K562 (cell line): ENCODE measurements around the gene GPRIN1. TPM values are rescaled to one million over a fixed set of nuclear protein-coding genes. Genes with fewer than 3 reads are reported as not detected.

Experiments used
- ATAC-seq: fragments of 200-7000 bp; cut with Tn5 transposase; 3 replicates; pipeline ENCODE4 v1.9.1; 2020; ENCODE audit warnings: moderate library complexity
- BruUV-seq: library from RNA; stranded (reverse); fragments of 400-500 nt; replicated peaks from 2 replicates; lab custom pipeline; 2021; lab: Mats Ljungman, UMichigan
- CTCF ChIA-PET: fragments of 300-600 bp; formaldehyde crosslinking; extraction: SDS; loops from one replicate; lab custom pipeline; 2021; ENCODE audit warnings: low intra/inter-chr PET ratio; lab: Yijun Ruan, JAX
- POLR2A ChIA-PET: fragments of 300-600, 350-650 bp; sonication (Branson Sonifier 250); formaldehyde crosslinking; extraction: SDS; loops from one replicate; lab custom pipeline; 2021; ENCODE audit warnings: antibody characterized with exemption, inconsistent platforms; lab: Yijun Ruan, JAX
- DNase-seq, 4 experiments: peaks; one replicate each; pipeline versions ENCODE4 v3.0.0 to v3.0.0-alpha.2; 2011 to 2018; ENCODE audit warnings: low spot score in 3 of 4, mixed read lengths in 3 of 4; ENCODE audit errors: extremely low read depth in 1 of 4
- FAIRE-seq: peaks from 2 replicates; lab custom pipeline; 2011; peaks lifted over from hg19 to GRCh38; lab: Jason Lieb, UNC
- H2AFZ ChIP-seq: 2 replicates; pipeline ENCODE4 v1.6.0; 2011; ENCODE audit warnings: low read depth, low read length, control low read depth, inconsistent platforms
- H3K27ac ChIP-seq: fragments of 200-600 bp; 3 replicates; pipeline ENCODE4 v1.8.0; 2011; ENCODE audit warnings: low read depth, mild to moderate bottlenecking, control low read depth, inconsistent platforms, low read length, moderate library complexity, mixed read lengths; ENCODE audit errors: extremely low read depth
- H3K27me3 ChIP-seq, 2 experiments: fragments of 300-600 bp in 1 of 2; 2 replicates in 1 of 2; 3 replicates in 1 of 2; pipeline versions ENCODE4 v1.6.0 to v1.8.0; 2011; ENCODE audit warnings: inconsistent platforms in 2 of 2, low read length in 2 of 2, mild to moderate bottlenecking in 1 of 2, mixed read lengths in 1 of 2, moderate library complexity in 1 of 2; ENCODE audit not compliant: control insufficient read depth in 2 of 2, insufficient read depth in 2 of 2
- H3K36me3 ChIP-seq: fragments of 300-600 bp; 3 replicates; pipeline ENCODE4 v1.8.0; 2011; ENCODE audit warnings: mild to moderate bottlenecking, low read length, inconsistent platforms; ENCODE audit not compliant: control insufficient read depth, insufficient read depth
- H3K4me1 ChIP-seq, 2 experiments: fragments of 200-600 bp in 1 of 2; replicated peaks in 1 of 2; 2 replicates in 1 of 2; 3 replicates in 1 of 2; pipeline versions ENCODE4 v1.5.1 to v1.8.0; 2011; ENCODE audit warnings: inconsistent platforms in 2 of 2, low read length in 2 of 2, mild to moderate bottlenecking in 1 of 2, mixed read lengths in 1 of 2, moderate library complexity in 1 of 2; ENCODE audit not compliant: control insufficient read depth in 2 of 2, insufficient read depth in 2 of 2
- H3K4me2 ChIP-seq: 2 replicates; pipeline ENCODE4 v1.6.1; 2011; ENCODE audit warnings: low read length, control low read depth, inconsistent platforms, mixed read lengths; ENCODE audit not compliant: insufficient read depth
- H3K4me3 ChIP-seq: fragments of 200-600 bp; sonication (generic), shearing (Covaris generic); 2 replicates; pipeline ENCODE4 v1.5.1; 2016; ENCODE audit warnings: control low read depth, inconsistent platforms
- H3K79me2 ChIP-seq: fragments of 200-600 bp; 3 replicates; pipeline ENCODE4 v1.8.0; 2011; ENCODE audit warnings: low read length, inconsistent platforms; ENCODE audit not compliant: control insufficient read depth, insufficient read depth
- H3K9ac ChIP-seq, 2 experiments: 2 replicates each; pipeline versions ENCODE4 v1.6.0 to v1.6.1; 2011; ENCODE audit warnings: low read depth in 2 of 2, low read length in 2 of 2, control low read depth in 1 of 2, inconsistent platforms in 1 of 2, mild to moderate bottlenecking in 1 of 2, mixed read lengths in 1 of 2; ENCODE audit not compliant: insufficient read depth in 1 of 2
- H3K9me1 ChIP-seq: one replicate; pipeline ENCODE4 v1.6.0; 2011; ENCODE audit warnings: inconsistent platforms, mild to moderate bottlenecking, low read length, moderate library complexity; ENCODE audit not compliant: control insufficient read depth, insufficient read depth
- H3K9me3 ChIP-seq: replicated peaks from 2 replicates; pipeline ENCODE4 v1.5.1; 2011; ENCODE audit warnings: low read depth, low read length, inconsistent platforms; ENCODE audit not compliant: control insufficient read depth, insufficient read depth
- H4K20me1 ChIP-seq: replicated peaks from 2 replicates; pipeline ENCODE4 v1.6.1; 2011; ENCODE audit warnings: low read length, inconsistent platforms, mixed read lengths; ENCODE audit not compliant: control insufficient read depth, insufficient read depth
- ARID1B ChIP-seq: fragments of 450-650 bp; IDR thresholded peaks from 2 replicates; pipeline ENCODE4 v1.6.1; 2016; ENCODE audit warnings: antibody characterized with exemption, mild to moderate bottlenecking, inconsistent platforms
- CBX2 ChIP-seq: fragments of 200-600 bp; sonication (generic); IDR thresholded peaks from one replicate; pipeline ENCODE4 v1.6.1; 2012; ENCODE audit warnings: mild to moderate bottlenecking, low read length, inconsistent platforms; ENCODE audit not compliant: insufficient read depth, poor library complexity, severe bottlenecking
- HDAC6 ChIP-seq: IDR thresholded peaks from 2 replicates; pipeline ENCODE4 v1.6.1; 2012; ENCODE audit warnings: low read depth, mild to moderate bottlenecking, control low read depth, inconsistent platforms, low read length, moderate library complexity
- MCM7 ChIP-seq, 2 experiments: fragments of 450-650 bp; IDR thresholded peaks; 2 replicates each; pipeline ENCODE4 v1.6.1; 2016 to 2018
- NFE2 ChIP-seq: IDR thresholded peaks from 2 replicates; pipeline ENCODE4 v1.6.1; 2014; ENCODE audit warnings: antibody characterized with exemption, low read depth
- SAP30 ChIP-seq: fragments of 200-600 bp; sonication (generic); IDR thresholded peaks from 2 replicates; pipeline ENCODE4 v1.6.1; 2012; ENCODE audit warnings: borderline replicate concordance, low read depth, mild to moderate bottlenecking, moderate library complexity, low read length, control low read depth, inconsistent platforms; ENCODE audit not compliant: insufficient read depth, poor library complexity, severe bottlenecking
- ZFP30 ChIP-seq: fragments of 250-450 bp; sonication (Bioruptor Pico); IDR thresholded peaks from 2 replicates; pipeline ENCODE4 v1.8.0; 2022; ENCODE audit warnings: moderate library complexity, mild to moderate bottlenecking, inconsistent platforms, borderline replicate concordance
- ZNF445 ChIP-seq: fragments of 250-450 bp; sonication (Bioruptor Pico); IDR thresholded peaks from 2 replicates; pipeline ENCODE4 v1.4.0; 2020; ENCODE audit warnings: low read depth, mild to moderate bottlenecking, moderate library complexity
- WGBS: fragments of 100-300 bp; shearing (Covaris generic); methylation state at CpG from one replicate; pipeline ENCODE4 v1.1.6; 2016; ENCODE audit warnings: low coverage, mixed read lengths; ENCODE audit not compliant: insufficient coverage; ENCODE audit errors: missing lambda C conversion rate; 5-methylcytosine and 5-hydroxymethylcytosine counted together
- in situ Hi-C: fragments of 300-500 bp; cut with MboI; formaldehyde crosslinking; loops from 4 replicates; pipeline ENCODE4 v1.15.0; 2018; ENCODE audit warnings: inconsistent platforms, mixed read lengths
- intact Hi-C: fragments of 100-400 bp; cut with micrococcal nuclease; formaldehyde crosslinking; loops from 2 replicates; pipeline ENCODE4 v1.14.2; 2022
- polyA plus RNA-seq, 8 experiments: library from polyadenylated mRNA; depleted of rRNA in 4 of 8; stranded (reverse) in 5 of 8; unstranded in 3 of 8; fragments of >200 nt; fragmentation: Nextera tagmentation in 2 of 8; fragmentation: Illumina TruSeq in 1 of 8; extraction: Ambion mirVana in 2 of 8; extraction: Trizol in 1 of 8; gene quantifications; 2 replicates each; pipeline versions ENCODE4 v1.2.1 to v1.2.3, GENCODE V29; 2011 to 2014; ENCODE audit warnings: inconsistent platforms in 1 of 8, missing spikeins in 1 of 8
- total RNA-seq, 7 experiments: library from RNA; depleted of rRNA in 6 of 7; stranded (reverse); fragments of >200 nt in 6 of 7; fragmentation: Illumina TruSeq in 2 of 7; extraction: Trizol in 2 of 7; gene quantifications; 2 replicates each; pipeline versions ENCODE4 v1.2.1 to v1.2.3, GENCODE V29; 2011 to 2021; ENCODE audit warnings: low replicate concordance in 1 of 7

The GPRIN1 gene
- total and polyA plus RNA-seq, 9 of the 15 experiments (the other 6 are each of a cell fraction or from before 2014, with no cell fraction given): 0.15 to 11.6 (median 4.4) TPM

GRCh38 chr5:176568657-176569056 lies 41.3 kb downstream of the GPRIN1 start:
- H3K4me2 ChIP-seq: no peak overlapping the region
- POLR2A ChIA-PET: no interaction called here
- CTCF ChIA-PET: no interaction called here
- no peak for DNase-seq
- no peaks in the 10 kb centered on the region for H3K79me2 ChIP-seq
- no peak for TF ChIP-seq CBX2
- TF ChIP-seq SAP30: no peak
- no peak for TF ChIP-seq ZFP30 (CRISPR knock-in tag)
- TF ChIP-seq ZNF445 (CRISPR knock-in tag): no peak
- TF ChIP-seq MCM7 (IDR thresholded peaks at IDR 0.05): no peak
- no peak for TF ChIP-seq NFE2
- TF ChIP-seq ARID1B: no peak
- TF ChIP-seq HDAC6: no peak
- TF ChIP-seq, all 486 proteins: peak for 0
- FAIRE-seq (no peak), ATAC-seq (no peak)
- H3K9me1 ChIP-seq: no peaks in the 10 kb centered on the region
- H3K9me3 ChIP-seq: no peaks in the 10 kb centered on the region
- in situ Hi-C loops: no loop called here
- BruUV-seq: no TSS peak
- H2AFZ ChIP-seq: no peak overlapping the region
- no peak overlapping the region; a peak in 1 of 4 replicates for H3K9ac ChIP-seq
- intact Hi-C loops: no loop called here
- no peak overlapping the region for H3K27ac ChIP-seq
- H3K27me3 ChIP-seq: peaks cover 19 to 55% of the 10 kb centered on the region in 2 experiments; a peak in 4 of 5 replicates
- 11% methylated on average over 17 of the region's 18 CpGs for WGBS
- no peak overlapping the region for H3K4me3 ChIP-seq
- peaks cover 9% of the 10 kb centered on the region; the same call in 1 of the 2 replicates for H4K20me1 ChIP-seq
- H3K36me3 ChIP-seq: no peaks in the 10 kb centered on the region
- H3K4me1 ChIP-seq: peaks cover 0 to 16% of the 10 kb centered on the region in 2 experiments; a peak in 3 of 5 replicates
